Peyer's patch (tissue), 4 donors: ENCODE data around the gene WDR64. TPM values are rescaled to one million over a fixed set of nuclear protein-coding genes. Genes with fewer than 3 reads are reported as not detected.

Experiments used
- DNase-seq, 3 donors: peaks; one replicate each; pipeline ENCODE4 v3.0.0-alpha.2; 2017 to 2019
- H3K27ac ChIP-seq, 4 donors: fragments of 200-600 bp; sonication (generic); one replicate each; pipeline ENCODE4 v1.5.1; 2016 to 2019
- H3K27me3 ChIP-seq, 2 donors: fragments of 200-600 bp; sonication (generic); one replicate each; pipeline ENCODE4 v1.5.1; 2019
- H3K36me3 ChIP-seq, 3 donors: fragments of 200-600 bp; sonication (generic); one replicate each; pipeline ENCODE4 v1.5.1; 2016 to 2019
- H3K4me1 ChIP-seq, 4 donors: fragments of 200-600 bp; sonication (generic); one replicate each; pipeline ENCODE4 v1.5.1; 2016 to 2019
- H3K4me3 ChIP-seq, 4 donors: fragments of 200-600 bp; sonication (generic); 1 replicate in 3 of 4; 2 replicates in 1 of 4; pipeline ENCODE4 v1.5.1; 2016 to 2019; ENCODE audit warnings: mild to moderate bottlenecking in 1 of 4
- H3K9me3 ChIP-seq, 4 donors: fragments of 200-600 bp; sonication (generic); one replicate each; pipeline ENCODE4 v1.5.1; 2016 to 2019; ENCODE audit warnings: mild to moderate bottlenecking in 1 of 4
- POLR2A ChIP-seq, 2 donors: fragments of 450-650 bp; IDR thresholded peaks; one replicate each; pipeline ENCODE4 v1.5.1; 2017; ENCODE audit warnings: antibody characterized with exemption in 2 of 2, mild to moderate bottlenecking in 2 of 2, moderate library complexity in 2 of 2
- total RNA-seq, 4 donors: library from RNA; depleted of rRNA; stranded (reverse); fragments of >200 nt; gene quantifications; one replicate each; pipeline ENCODE4 v1.1.0, GENCODE V29; 2016
- TF ChIP-seq, protein P1 (sequence below), 6 experiments: fragments of 450-650 bp in 4 of 6; fragments of 200-600 bp in 2 of 6; sonication (generic) in 1 of 6; IDR thresholded peaks; one replicate each; pipeline ENCODE4 v1.5.1; 2017 to 2019; ENCODE audit warnings: antibody characterized with exemption in 6 of 6, mild to moderate bottlenecking in 3 of 6, moderate library complexity in 1 of 6

The WDR64 gene
- not detected for total RNA-seq

DNA sequence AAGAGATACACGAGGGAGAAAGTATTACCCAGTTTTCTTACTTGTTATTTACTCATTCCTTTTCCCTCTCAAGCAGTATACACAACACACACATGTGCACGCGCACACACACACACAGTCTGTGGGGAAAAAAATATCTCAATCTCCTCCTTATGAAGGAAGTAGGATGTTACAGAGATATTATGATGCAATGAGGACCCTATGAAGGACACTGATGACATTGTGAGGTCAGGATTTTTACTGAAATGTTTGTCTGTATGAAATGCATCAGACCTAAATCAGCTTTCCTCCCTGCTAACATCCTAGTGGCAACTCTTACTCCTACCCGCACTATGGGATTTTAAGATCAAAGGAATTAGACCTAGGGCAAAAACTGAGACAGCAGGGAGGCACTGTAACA lies at the start of gene WDR64:
TSS of gene WDR64 (plus strand) at position 270 of the 400 bp plus-strand sequence. CDS start 204 bp downstream, outside the sequence.
- Histone ChIP-seq H3K4me1 (no peaks in the 10 kb centered on the region), H3K27ac (no peak within 1 kb of the TSS), H3K27me3 (no peaks in the 10 kb centered on the region), H3K36me3 (no peaks in the 10 kb centered on the region), H3K4me3 (no peak within 1 kb of the TSS), H3K9me3 (no peaks in the 10 kb centered on the region)
- DNase-seq, result no peak
- TF ChIP-seq POLR2A (IDR thresholded peaks at IDR 0.05), result no peak
- TF ChIP-seq, protein P1, sequence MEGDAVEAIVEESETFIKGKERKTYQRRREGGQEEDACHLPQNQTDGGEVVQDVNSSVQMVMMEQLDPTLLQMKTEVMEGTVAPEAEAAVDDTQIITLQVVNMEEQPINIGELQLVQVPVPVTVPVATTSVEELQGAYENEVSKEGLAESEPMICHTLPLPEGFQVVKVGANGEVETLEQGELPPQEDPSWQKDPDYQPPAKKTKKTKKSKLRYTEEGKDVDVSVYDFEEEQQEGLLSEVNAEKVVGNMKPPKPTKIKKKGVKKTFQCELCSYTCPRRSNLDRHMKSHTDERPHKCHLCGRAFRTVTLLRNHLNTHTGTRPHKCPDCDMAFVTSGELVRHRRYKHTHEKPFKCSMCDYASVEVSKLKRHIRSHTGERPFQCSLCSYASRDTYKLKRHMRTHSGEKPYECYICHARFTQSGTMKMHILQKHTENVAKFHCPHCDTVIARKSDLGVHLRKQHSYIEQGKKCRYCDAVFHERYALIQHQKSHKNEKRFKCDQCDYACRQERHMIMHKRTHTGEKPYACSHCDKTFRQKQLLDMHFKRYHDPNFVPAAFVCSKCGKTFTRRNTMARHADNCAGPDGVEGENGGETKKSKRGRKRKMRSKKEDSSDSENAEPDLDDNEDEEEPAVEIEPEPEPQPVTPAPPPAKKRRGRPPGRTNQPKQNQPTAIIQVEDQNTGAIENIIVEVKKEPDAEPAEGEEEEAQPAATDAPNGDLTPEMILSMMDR (IDR thresholded peaks at IDR 0.05), result no peak

DNA sequence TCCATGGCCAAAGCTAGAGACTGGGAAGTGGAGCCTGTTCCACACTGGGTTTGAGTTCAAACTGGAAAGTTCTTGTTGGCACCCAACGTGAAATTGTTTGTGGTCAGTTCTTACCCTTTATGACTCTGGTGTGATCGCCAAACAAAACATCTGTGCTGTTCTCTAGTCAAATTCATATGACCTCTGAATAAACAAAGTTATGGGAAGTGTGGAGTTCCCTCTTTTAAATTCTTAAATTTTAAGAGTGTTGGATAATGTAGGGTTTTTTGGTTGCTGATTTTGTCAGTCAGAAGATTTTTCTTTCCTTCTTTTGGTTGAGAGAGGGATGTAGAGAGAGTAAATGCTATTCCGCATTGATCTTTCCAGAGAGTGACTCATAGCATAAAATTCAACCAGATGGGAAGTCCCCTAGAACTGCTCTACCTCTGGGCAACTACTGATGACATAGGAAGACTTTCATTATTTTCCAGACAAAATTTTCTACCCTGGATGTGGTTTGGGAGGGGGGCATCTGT lies 48.3 kb upstream of the WDR64 start:
- H3K4me3 ChIP-seq, result no peak overlapping the region
- H3K27me3 ChIP-seq, result no peaks in the 10 kb centered on the region
- H3K27ac ChIP-seq, result no peak overlapping the region
- no peak for DNase-seq
- H3K36me3 ChIP-seq, result no peaks in the 10 kb centered on the region
- H3K4me1 ChIP-seq, result no peaks in the 10 kb centered on the region
- no peaks in the 10 kb centered on the region for H3K9me3 ChIP-seq
- TF ChIP-seq, protein P1 (IDR thresholded peaks at IDR 0.05), result no peak
- no peak for TF ChIP-seq POLR2A (IDR thresholded peaks at IDR 0.05)

DNA sequence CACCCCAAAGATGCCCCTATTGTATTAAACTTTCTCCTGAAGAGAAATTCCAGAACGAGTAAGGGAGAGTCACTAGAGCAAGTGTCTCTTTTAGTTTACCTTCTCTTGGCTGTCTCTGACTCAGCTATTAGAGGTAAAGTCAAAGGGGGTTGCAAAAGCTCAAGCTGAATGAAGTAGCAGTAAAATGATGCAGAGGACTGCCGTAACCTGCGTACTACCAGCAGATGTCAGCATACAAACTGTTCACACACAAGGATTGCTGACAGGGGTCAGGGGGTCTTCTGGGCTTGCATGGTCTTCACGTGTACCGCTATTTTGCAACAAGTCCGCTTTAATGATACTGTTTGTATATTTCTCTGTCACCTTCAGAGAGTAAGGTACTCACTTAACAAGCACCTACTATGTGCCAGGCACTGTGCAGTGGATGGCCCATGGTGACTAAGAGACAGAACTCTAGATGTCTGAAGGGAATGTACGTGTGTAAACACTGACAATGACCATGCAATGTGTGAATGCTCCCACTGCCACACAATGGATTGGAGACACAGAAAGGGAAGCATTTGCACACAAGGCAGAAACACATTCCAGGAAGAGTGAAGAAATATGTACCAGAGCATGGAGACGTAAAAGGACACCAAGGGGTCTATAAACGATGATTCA lies 46.8 kb upstream of the WDR64 start:
- no peaks in the 10 kb centered on the region for H3K9me3 ChIP-seq
- DNase-seq, result no peak
- no peak for TF ChIP-seq POLR2A (IDR thresholded peaks at IDR 0.05)
- TF ChIP-seq, protein P1 (IDR thresholded peaks at IDR 0.05), result no peak
- H3K36me3 ChIP-seq, result no peaks in the 10 kb centered on the region
- H3K27ac ChIP-seq, result no peak overlapping the region
- H3K4me3 ChIP-seq, result no peak overlapping the region
- H3K27me3 ChIP-seq, result no peaks in the 10 kb centered on the region
- H3K4me1 ChIP-seq, result peaks cover 0 to 5% (median 0%) of the 10 kb centered on the region in 4 donors

DNA sequence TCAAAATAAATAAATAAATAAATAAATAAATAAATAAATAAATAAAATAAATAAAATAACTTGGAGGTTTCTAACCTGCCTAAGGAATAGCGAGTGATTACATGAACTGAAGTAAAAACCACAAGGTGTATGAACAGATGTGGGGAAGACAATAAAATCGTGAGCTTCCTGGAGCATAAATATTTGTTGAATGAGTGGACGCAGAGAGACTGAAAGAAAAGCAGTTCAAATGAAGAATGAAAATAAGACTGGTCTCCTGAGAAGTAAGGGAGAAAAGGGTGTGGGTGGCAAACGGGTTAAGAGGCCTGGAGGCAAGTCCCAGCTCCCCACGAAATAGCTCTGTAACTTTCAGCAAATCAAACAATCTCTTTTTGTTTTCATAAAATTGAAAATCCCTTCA lies 45.5 kb upstream of the WDR64 start:
- Histone ChIP-seq H3K27me3 (no peaks in the 10 kb centered on the region), H3K9me3 (no peaks in the 10 kb centered on the region), H3K36me3 (no peaks in the 10 kb centered on the region), H3K4me1 (peaks cover 0 to 13% (median 0%) of the 10 kb centered on the region in 4 donors), H3K27ac (no peak overlapping the region), H3K4me3 (no peak overlapping the region)
- no peak for DNase-seq
- TF ChIP-seq, protein P1 (IDR thresholded peaks at IDR 0.05), result no peak

DNA sequence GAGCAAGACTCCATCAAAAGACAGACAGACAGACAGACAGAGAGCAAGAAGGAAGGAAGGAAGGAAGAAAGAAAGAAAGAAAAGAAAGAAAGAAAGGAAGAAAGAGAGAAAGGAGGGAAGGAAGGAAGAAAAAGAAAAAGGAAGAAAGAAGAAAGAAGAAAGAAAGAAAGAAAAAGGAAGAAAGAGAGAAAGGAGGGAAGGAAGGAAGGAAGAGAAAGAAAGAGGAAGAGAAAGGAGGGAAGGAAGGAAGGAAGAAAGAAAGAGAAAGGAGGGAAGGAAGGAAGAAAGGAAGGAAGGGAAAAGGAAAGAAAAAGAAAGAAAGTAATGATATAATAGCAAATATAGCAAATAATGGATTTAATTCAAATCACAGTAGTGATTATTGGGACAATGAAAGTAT lies 44.6 kb upstream of the WDR64 start:
- no peak for DNase-seq
- Histone ChIP-seq H3K36me3 (no peaks in the 10 kb centered on the region), H3K27ac (no peak overlapping the region), H3K4me3 (no peak overlapping the region), H3K4me1 (peaks cover 0 to 13% (median 0%) of the 10 kb centered on the region in 4 donors), H3K27me3 (no peaks in the 10 kb centered on the region), H3K9me3 (no peaks in the 10 kb centered on the region)
- no peak for TF ChIP-seq POLR2A (IDR thresholded peaks at IDR 0.05)
- TF ChIP-seq, protein P1 (IDR thresholded peaks at IDR 0.05), result no peak
